HG03432 (cell line): ENCODE data around the gene PLA2G6.

Experiments
- ATAC-seq: cut with Tn5 transposase; IDR thresholded peaks from one replicate; pipeline ENCODE4 v1.9.1; 2021; ENCODE audit warnings: mild to moderate bottlenecking, moderate library complexity; ENCODE audit not compliant: unreplicated experiment

PLA2G6 gene

DNA sequence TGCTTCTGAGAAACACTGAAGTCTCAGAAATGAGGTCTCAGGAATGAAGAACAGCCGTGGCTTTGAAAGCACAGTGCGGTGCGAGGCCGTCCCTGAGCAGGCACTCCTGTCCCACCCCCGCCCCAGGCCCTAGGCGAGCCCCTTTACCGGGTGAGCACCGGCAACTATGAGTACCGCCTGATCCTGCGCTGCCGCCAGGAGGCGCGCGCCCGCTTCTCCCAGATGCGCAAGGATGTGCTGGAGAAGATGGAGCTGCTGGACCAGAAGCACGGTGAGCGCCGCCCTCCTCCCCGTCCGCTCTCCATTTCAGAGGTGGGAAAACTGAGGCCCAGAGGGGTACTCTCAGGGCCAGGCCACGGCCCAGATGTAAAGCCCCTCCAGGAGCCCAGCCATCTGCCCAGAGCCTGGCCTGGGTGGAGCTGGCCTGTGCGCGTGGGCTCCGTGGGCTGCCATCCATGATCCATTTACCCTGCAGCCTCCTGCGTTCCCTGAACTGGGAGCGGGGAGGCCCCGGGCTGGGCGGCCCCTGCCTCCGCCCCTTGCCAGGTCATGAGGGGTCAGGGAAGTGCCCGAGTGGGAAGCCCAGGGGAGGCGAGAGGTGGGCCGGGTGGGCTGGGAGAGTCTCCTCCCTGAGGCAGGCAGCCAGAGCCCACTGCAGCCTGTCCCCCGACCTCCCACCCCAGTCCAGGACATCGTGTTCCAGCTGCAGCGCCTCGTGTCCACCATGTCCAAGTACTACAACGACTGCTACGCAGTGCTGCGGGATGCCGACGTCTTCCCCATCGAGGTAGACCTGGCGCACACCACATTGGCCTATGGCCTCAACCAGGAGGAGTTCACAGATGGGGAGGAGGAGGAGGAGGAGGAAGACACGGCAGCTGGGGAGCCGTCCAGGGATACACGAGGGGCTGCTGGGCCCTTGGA is 107.2 kb downstream of the PLA2G6 start:
- ATAC-seq: no peak

GRCh38 chr22:38073150-38074130 is 108.2 kb downstream of the PLA2G6 start:
- no peak for ATAC-seq

- no peak for ATAC-seq
These were observed 109.1 kb downstream of the PLA2G6 start for GRCh38 chr22:38072322-38073149.

DNA sequence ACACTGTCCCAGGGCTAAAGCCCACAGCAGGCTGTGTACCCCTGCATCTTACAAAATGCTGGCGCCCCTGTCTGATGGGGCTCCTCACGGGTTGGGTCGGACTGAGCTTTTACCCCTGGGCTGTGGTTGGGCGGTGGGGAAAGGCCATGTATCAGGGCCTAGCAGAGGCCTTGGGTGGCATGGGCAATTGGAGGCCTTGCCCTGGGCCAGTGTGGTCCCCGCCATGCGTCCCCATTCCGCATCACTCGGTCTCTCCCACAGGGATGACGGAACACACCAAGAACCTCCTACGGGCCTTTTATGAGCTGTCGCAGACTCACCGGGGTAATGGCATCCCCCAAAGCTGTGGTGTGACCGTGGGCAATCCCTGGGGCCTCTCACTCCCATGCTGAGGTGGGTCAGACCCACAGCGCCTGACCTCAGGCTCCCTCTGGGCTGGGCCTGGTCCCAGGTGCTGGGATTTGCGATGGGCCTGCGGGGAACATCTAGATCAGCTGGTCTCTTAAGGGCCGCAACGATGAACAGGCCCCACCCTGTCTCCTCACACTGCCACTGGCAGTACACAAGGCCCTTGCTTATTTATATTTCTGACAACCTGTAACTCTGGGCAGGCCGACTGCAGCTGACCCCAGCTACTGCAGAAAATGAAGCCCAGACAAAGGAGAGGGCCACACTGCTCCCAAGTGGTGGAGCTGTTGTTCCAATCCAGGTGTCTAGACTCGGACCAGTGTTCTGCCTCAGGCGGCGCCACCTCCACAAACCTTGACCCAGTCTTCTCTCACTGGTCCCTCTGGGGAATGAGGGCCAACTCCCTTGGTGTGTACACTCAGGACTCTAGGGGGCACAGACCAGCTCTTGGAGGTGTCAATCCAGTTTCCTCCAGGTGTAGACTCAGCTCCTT is 110.0 kb downstream of the PLA2G6 start:
- no peak for ATAC-seq

DNA sequence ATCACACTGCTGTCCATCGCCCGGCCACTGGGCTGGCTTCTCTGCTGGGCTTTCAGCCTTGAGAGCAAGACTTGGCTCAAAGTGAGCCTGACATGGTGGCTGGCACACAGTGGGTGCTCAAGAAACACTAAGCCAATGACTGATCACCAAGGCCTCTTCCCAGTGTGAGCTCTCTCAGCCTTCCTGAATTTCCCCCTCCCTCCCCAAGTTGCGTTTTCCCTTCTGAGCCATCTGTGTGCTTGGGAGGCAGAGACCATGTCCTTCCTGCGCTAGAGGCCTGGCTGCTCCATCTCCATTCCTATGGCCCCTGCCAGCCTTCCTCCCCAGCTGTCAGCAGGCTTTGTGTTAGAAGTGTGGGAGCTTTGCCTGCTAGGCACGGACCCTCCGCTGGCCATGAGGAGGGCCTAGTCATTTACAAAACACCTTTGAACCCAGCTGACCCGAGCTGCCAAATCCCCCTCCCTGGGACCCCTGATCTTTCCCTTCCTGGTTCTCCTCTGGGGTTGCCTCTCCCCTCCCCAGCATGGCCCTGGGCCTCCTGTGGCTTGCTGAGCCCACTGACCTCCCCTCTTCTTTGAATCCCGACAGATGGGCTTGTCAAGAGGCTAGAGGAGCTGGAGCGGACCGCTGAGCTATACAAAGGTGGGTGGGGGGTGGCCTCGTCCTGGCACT is 111.2 kb downstream of the PLA2G6 start:
- ATAC-seq: no peak

DNA sequence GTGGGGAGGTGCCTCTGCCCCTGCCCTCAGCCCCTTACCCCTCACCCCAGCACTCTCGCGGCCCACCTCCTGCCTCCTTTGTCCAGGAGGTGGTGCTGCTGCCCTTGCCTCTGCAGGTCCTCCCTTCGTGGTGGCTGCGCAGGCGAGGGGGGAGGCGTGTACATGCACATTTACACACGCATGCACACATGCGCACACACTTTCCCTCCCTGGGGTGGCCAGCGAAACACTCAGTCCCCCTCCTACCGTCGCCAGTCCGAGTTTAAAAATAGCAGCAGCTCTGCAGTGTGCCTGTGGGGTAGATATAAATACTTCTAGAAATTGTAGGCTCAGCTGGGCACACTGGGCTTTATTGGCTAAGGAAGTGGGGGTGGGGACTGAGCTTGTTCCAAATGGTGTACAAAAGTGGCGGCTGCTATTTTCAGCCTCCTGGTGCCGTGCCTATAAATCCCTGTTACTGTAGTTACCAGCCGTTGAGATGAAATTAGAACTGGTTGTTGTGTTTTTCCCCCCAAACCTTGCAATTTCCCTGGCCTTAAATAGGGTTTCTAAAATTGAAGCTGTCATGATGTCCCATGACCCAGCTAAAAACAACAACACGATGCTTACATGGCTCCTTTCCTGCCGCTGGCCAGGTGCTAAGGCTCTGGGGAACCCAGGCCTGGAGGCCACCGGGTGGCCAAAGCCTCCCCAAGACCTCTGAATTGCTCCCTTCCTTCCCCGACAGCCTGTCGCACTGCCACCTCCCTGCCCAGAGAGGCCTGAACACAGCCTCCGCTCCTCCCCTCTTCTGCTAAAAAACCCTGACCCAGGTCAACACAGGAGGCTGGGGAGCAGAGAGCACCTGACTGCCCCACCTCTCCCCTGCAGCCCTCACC is 112.0 kb downstream of the PLA2G6 start:
- no peak for ATAC-seq

GRCh38 chr22:38068641-38069371 is 112.8 kb downstream of the PLA2G6 start:
- ATAC-seq: no peak

GRCh38 chr22:38067761-38068360 is 113.8 kb downstream of the PLA2G6 start:
- ATAC-seq: no peak

DNA sequence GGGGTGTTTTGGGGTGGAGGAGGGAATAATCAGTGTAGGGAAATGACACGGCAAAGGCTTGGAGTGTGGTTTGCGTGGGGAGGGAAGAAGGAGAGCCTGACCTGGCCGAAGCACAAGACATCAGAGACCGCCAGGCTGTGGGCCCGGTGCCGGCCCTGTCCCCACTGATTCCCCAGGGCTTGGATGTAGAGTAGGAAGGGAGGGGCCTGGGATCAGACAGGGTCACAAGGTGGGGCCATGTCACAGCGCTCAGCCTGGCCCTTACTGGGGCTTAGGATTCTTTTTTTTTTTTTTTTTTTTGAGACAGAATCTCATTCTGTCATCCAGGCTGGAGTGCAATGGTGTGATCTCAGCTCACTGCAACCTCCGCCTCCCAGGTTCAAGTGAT is 114.6 kb downstream of the PLA2G6 start:
- no peak for ATAC-seq

DNA sequence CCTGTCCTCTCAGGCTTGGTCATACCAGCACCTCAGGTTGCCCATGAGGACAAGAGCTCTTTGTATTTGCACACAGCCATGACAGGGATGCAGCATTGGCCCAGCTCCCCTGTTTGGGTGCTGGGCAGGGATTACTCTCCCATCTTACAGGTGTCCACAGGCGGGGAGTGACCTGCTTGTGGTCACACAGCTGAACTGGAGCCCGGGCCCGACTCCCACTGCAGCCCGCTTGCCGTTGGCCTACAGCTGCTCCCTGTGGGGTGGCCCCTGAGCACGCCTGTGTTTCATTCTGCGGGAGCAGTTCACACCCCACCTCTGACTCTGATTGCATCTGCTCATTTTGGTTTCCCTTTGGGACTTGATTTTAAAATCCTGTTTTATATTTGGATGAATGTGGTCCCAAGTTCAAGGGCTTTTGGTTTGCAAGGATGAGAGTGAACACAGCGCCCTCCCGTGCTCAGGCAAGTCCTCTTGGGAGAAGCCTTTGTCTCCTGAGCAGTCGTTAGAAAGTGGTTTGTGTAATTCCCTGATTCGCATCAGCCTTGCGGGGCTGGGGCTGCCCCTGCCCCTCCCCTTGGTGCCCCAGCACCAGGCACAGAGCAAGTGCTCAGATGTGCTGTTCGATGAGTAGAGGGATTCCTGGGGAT is 115.1 kb downstream of the PLA2G6 start:
- no peak for ATAC-seq

DNA sequence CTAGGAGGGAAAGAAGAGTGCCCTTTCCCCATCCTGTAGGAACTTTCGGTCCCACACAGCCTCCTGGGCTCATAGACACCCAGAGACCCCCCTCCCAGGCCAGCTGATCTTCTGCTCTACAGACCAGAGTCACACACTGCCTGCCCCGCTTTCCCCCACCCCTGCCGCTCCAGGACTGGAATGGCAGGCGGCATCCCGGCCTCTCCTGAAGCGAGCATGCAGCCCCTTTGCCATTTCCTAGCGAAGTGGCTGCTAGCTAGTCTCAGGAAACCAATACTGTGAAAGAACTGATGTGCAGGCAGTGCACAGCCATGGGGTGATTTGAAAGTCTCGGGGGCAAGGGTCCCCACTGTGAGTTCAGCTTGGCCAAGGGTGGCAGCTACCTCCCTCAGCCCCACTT is 116.1 kb downstream of the PLA2G6 start:
- no peak for ATAC-seq

GRCh38 chr22:38062791-38063190 is 118.8 kb downstream of the PLA2G6 start:
- no peak for ATAC-seq
